ENCODE results near the gene CNGB1. TPM values are rescaled to one million over a fixed set of nuclear protein-coding genes. Genes with fewer than 3 reads are reported as not detected.

The CNGB1 gene
- total and polyA plus RNA-seq, 4 donors: under 0.01 TPM; not detected in 2

- H3K27me3 ChIP-seq (ENCODE audit: control insufficient read depth in 4 of 4, insufficient read depth in 4 of 4, low read length in 3 of 4): no peaks in the 10 kb centered on the region
- H3K4me1 ChIP-seq (ENCODE audit: control insufficient read depth in 4 of 4, insufficient read depth in 4 of 4, low read length in 3 of 4): no peaks in the 10 kb centered on the region
- no peak for TF ChIP-seq ATF3 (IDR thresholded peaks at IDR 0.05)
- no peak for TF ChIP-seq EGR1 (IDR thresholded peaks at IDR 0.05; ENCODE audit: low read depth in 2 of 2)
- TF ChIP-seq YY1 (IDR thresholded peaks at IDR 0.05): no peak
- TF ChIP-seq, protein P1, sequence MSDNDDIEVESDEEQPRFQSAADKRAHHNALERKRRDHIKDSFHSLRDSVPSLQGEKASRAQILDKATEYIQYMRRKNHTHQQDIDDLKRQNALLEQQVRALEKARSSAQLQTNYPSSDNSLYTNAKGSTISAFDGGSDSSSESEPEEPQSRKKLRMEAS (IDR thresholded peaks at IDR 0.05): no peak
- TF ChIP-seq HNF4A (conservative IDR thresholded peaks at IDR 0.05): no peak
- no peak for TF ChIP-seq ZBTB33 (IDR thresholded peaks at IDR 0.05)
- TF ChIP-seq NR2F2 (IDR thresholded peaks at IDR 0.05): no peak
- no peak for TF ChIP-seq RAD21 (IDR thresholded peaks at IDR 0.05)
- no peaks in the 10 kb centered on the region for H3K36me3 ChIP-seq (ENCODE audit: control insufficient read depth in 4 of 4, insufficient read depth in 3 of 4, low read depth in 1 of 4, low read length in 3 of 4)
- no peak overlapping the region for H3K9ac ChIP-seq (ENCODE audit: low read depth in 1 of 2, low read length in 2 of 2)
- DNase-seq (ENCODE audit: low spot score): no peak
- 89% methylated on average over 16 of the region's 16 CpGs for WGBS
- no peak overlapping the region for H3K27ac ChIP-seq (ENCODE audit: low read depth in 1 of 2, low read length in 2 of 2)
- H3K9me3 ChIP-seq (ENCODE audit: control insufficient read depth in 4 of 4, low read length in 3 of 4): no peaks in the 10 kb centered on the region
- no peak overlapping the region for H3K4me3 ChIP-seq (ENCODE audit: low read depth in 1 of 3, low read length in 3 of 3)
These were observed 58.2 kb downstream of the CNGB1 start for GRCh38 chr16:57912529-57913260.

DNA sequence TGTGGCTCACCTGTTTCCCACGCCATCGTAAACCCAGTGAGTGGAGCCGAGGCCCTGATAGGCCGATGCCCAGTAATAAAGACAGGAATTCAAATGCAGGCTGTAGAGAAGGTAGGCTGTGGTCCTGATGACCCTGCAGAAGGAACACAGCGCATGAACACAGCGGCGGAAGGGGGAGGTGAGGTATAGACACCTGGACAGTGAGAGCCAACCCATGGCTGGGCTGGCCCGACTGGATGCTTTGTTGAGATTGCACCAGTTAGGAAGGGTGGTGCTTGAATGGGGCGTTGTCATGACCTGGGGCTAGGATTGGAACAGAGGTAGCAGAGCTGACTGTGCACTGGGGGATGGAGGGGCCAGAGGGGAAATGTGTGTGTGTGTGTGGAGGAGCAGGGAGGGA lies 59.2 kb downstream of the CNGB1 start:
- TF ChIP-seq, protein P2, sequence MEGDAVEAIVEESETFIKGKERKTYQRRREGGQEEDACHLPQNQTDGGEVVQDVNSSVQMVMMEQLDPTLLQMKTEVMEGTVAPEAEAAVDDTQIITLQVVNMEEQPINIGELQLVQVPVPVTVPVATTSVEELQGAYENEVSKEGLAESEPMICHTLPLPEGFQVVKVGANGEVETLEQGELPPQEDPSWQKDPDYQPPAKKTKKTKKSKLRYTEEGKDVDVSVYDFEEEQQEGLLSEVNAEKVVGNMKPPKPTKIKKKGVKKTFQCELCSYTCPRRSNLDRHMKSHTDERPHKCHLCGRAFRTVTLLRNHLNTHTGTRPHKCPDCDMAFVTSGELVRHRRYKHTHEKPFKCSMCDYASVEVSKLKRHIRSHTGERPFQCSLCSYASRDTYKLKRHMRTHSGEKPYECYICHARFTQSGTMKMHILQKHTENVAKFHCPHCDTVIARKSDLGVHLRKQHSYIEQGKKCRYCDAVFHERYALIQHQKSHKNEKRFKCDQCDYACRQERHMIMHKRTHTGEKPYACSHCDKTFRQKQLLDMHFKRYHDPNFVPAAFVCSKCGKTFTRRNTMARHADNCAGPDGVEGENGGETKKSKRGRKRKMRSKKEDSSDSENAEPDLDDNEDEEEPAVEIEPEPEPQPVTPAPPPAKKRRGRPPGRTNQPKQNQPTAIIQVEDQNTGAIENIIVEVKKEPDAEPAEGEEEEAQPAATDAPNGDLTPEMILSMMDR (IDR thresholded peaks at IDR 0.05; ENCODE audit: low read depth, low read length, missing input control): no peak
- TF ChIP-seq, protein P1 (IDR thresholded peaks at IDR 0.05): no peak
- no peak for TF ChIP-seq REST (IDR thresholded peaks at IDR 0.05)
- TF ChIP-seq FOXA2 (IDR thresholded peaks at IDR 0.05): no peak
- TF ChIP-seq EGR1 (IDR thresholded peaks at IDR 0.05; ENCODE audit: low read depth in 2 of 2): no peak
- no peak for TF ChIP-seq FOXA1 (IDR thresholded peaks at IDR 0.05)
- no peak for TF ChIP-seq SP1 (IDR thresholded peaks at IDR 0.05)
- TF ChIP-seq GABPA (IDR thresholded peaks at IDR 0.05 in 1 of 2, conservative IDR thresholded peaks at IDR 0.05 in 1 of 2): no peak
- TF ChIP-seq ATF3 (IDR thresholded peaks at IDR 0.05): no peak
- H3K27ac ChIP-seq (ENCODE audit: low read depth in 1 of 2, low read length in 2 of 2): no peak overlapping the region
- no peak for DNase-seq (ENCODE audit: low spot score)
- H3K4me1 ChIP-seq (ENCODE audit: control insufficient read depth in 4 of 4, insufficient read depth in 4 of 4, low read length in 3 of 4): no peaks in the 10 kb centered on the region
- H3K9ac ChIP-seq (ENCODE audit: low read depth in 1 of 2, low read length in 2 of 2): no peak overlapping the region
- 89% methylated on average over 9 of the region's 9 CpGs for WGBS
- H3K27me3 ChIP-seq (ENCODE audit: control insufficient read depth in 4 of 4, insufficient read depth in 4 of 4, low read length in 3 of 4): no peaks in the 10 kb centered on the region
- no peaks in the 10 kb centered on the region for H3K36me3 ChIP-seq (ENCODE audit: control insufficient read depth in 4 of 4, insufficient read depth in 3 of 4, low read depth in 1 of 4, low read length in 3 of 4)
- no peak overlapping the region for H3K4me3 ChIP-seq (ENCODE audit: low read depth in 1 of 3, low read length in 3 of 3)
- H3K9me3 ChIP-seq (ENCODE audit: control insufficient read depth in 4 of 4, low read length in 3 of 4): no peaks in the 10 kb centered on the region

All from liver (tissue), 9 donors.